Esophagus squamous epithelium (tissue), 5 donors: ENCODE results near the gene CA7. TPM values are rescaled to one million over a fixed set of nuclear protein-coding genes. Genes with fewer than 3 reads are reported as not detected.

Experiments used
- DNase-seq: peaks from one replicate; lab custom pipeline; 2025; lab: John Stamatoyannopoulos, UW
- H3K27ac ChIP-seq, 4 donors: fragments of 200-600 bp; sonication (generic); one replicate each; pipeline ENCODE4 v1.5.1; 2016 to 2019; ENCODE audit warnings: mild to moderate bottlenecking in 1 of 4
- H3K27me3 ChIP-seq, 4 donors: fragments of 200-600 bp; sonication (generic); 1 replicate in 3 of 4; 2 replicates in 1 of 4; pipeline versions ENCODE4 v1.5.1 to v1.6.0; 2017 to 2021; ENCODE audit warnings: antibody characterized with exemption in 1 of 4
- H3K36me3 ChIP-seq, 3 donors: fragments of 200-600 bp; sonication (generic); one replicate each; pipeline ENCODE4 v1.5.1; 2016 to 2019
- H3K4me1 ChIP-seq, 3 donors: fragments of 200-600 bp; sonication (generic); one replicate each; pipeline ENCODE4 v1.5.1; 2017 to 2019
- H3K4me3 ChIP-seq, 4 donors: fragments of 200-600 bp; sonication (generic); 1 replicate in 3 of 4; 2 replicates in 1 of 4; pipeline ENCODE4 v1.5.1; 2016 to 2019; ENCODE audit warnings: mild to moderate bottlenecking in 2 of 4, moderate library complexity in 1 of 4
- H3K9me3 ChIP-seq, 3 donors: fragments of 200-600 bp; sonication (generic); one replicate each; pipeline ENCODE4 v1.5.1; 2016 to 2019
- CTCF ChIP-seq, 6 experiments: fragments of 450-650 bp in 4 of 6; fragments of 200-600 bp in 2 of 6; sonication (generic) in 2 of 6; IDR thresholded peaks; one replicate each; pipeline ENCODE4 v1.5.1; 2016 to 2019; ENCODE audit warnings: antibody characterized with exemption in 6 of 6, mild to moderate bottlenecking in 4 of 6, moderate library complexity in 4 of 6
- POLR2A ChIP-seq, 4 donors: fragments of 450-650 bp; IDR thresholded peaks; one replicate each; pipeline ENCODE4 v1.6.1; 2017; ENCODE audit warnings: antibody characterized with exemption in 4 of 4, mild to moderate bottlenecking in 4 of 4, moderate library complexity in 3 of 4
- WGBS, 2 donors: methylation state at CpG; one replicate each; pipeline ENCODE4 v1.1.5; 2018; 5-methylcytosine and 5-hydroxymethylcytosine counted together
- intact Hi-C: fragments of 100-400 bp; cut with DNase I; formaldehyde crosslinking; loops from one replicate; pipeline ENCODE4 v1.15.0; 2022
- total RNA-seq, 4 donors: library from RNA; depleted of rRNA; stranded (reverse); fragments of >200 nt; gene quantifications; one replicate each; pipeline ENCODE4 v1.1.0, GENCODE V29; 2016
- donor health status: DM: yes; HTN: yes; CAD: no.

CA7 gene
- total RNA-seq, 4 donors from 2014 or later = not detected

GRCh38 chr16:66841366-66841765, 2.8 kb upstream of the CA7 start:
- peaks cover 12 to 17% (median 13%) of the 10 kb centered on the region in 3 donors for H3K4me1 ChIP-seq
- H3K4me3 ChIP-seq = no peak overlapping the region
- TF ChIP-seq CTCF (IDR thresholded peaks at IDR 0.05) (no peak), POLR2A (IDR thresholded peaks at IDR 0.05) (no peak)
- H3K9me3 ChIP-seq = no peaks in the 10 kb centered on the region
- no peak for DNase-seq
- 73 to 91% methylated on average over 4 of the region's 4 CpGs for WGBS, 2 donors
- H3K27ac ChIP-seq = no peak overlapping the region
- no peaks in the 10 kb centered on the region for H3K36me3 ChIP-seq
- peaks cover 12 to 35% (median 13%) of the 10 kb centered on the region in 4 donors for H3K27me3 ChIP-seq
- intact Hi-C loops = no loop called here

DNA sequence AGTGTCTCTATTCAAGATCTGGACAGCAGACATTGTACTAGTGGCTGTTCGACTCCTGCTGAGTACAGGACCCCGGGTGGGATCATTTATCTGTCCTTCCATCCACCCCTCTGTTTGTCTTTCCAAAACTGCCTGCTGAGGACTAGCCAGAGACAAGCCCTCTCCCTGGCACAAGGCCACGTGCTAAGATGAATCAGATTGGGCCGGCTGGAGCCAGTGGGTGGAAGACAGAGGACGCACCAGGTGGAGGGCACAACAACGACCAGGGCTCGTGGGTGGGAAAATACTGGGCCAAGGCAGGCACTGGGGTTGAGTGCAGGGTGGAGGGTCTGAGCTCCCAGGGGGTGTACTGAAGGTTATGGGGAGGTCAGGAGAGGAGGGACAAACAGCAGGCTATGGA, 1.4 kb upstream of the CA7 start:
- WGBS, 2 donors = 43 to 80% methylated on average over 4 to 5 of the region's 7 CpGs
- Histone ChIP-seq H3K27me3 (peaks cover 12 to 49% (median 13%) of the 10 kb centered on the region in 4 donors), H3K36me3 (no peaks in the 10 kb centered on the region), H3K27ac (no peak overlapping the region), H3K4me3 (no peak overlapping the region), H3K4me1 (peaks cover 12 to 17% (median 13%) of the 10 kb centered on the region in 3 donors), H3K9me3 (no peaks in the 10 kb centered on the region)
- no peak for TF ChIP-seq POLR2A (IDR thresholded peaks at IDR 0.05)
- TF ChIP-seq CTCF (IDR thresholded peaks at IDR 0.05) = no peak
- DNase-seq = no peak
- intact Hi-C loops = no loop called here

DNA sequence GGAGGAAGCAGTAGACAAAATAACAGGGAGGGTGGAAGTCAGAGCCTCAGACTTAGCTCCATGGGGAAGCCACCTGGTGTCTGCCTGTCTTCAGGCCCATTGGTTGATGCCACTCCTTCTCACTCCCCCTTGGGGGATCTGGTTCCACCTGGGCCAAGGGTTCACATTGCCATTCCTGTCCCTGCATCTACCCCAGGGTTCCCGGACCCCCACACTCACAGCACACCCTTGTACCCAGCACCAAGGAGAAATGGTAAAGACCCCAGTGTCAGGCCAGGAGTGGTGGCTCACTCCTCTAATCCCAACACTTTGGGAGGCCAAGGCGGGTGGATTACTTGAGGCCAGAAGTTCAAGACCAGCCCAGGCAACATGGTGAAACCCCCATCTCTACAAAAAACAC, 1.0 kb upstream of the CA7 start:
- Histone ChIP-seq H3K27ac (no peak overlapping the region), H3K4me3 (no peak overlapping the region), H3K36me3 (no peaks in the 10 kb centered on the region), H3K9me3 (no peaks in the 10 kb centered on the region), H3K27me3 (peaks cover 12 to 52% (median 13%) of the 10 kb centered on the region in 4 donors), H3K4me1 (peaks cover 12 to 17% (median 13%) of the 10 kb centered on the region in 3 donors)
- intact Hi-C loops = no loop called here
- DNase-seq = no peak
- 86% methylated on average over 2 of the region's 2 CpGs; no CpG with 5 or more reads in 1 of the 2 donors for WGBS, 2 donors
- TF ChIP-seq POLR2A (IDR thresholded peaks at IDR 0.05) (no peak), CTCF (IDR thresholded peaks at IDR 0.05) (no peak)

DNA sequence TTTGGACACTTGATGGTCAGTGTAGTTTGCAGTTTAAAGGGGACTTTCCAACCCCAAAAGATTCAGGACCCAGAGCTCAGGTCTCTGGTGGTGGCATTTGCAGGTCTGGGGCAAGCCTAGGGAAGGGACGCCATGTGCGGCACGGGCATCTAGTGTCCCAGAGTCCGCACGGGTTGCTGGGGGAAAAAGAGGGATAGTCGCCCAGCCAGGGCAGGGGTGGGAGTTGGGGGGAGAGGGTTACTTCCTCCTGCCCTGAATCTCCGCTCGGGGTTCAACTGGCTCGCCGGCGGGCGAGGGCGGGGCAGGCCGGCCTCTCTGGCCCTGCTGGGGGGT, 239 bp upstream of the CA7 start:
- peaks cover 12 to 60% (median 13%) of the 10 kb centered on the region in 4 donors for H3K27me3 ChIP-seq
- WGBS, 2 donors = 27 to 44% methylated on average over 6 to 7 of the region's 14 CpGs
- H3K36me3 ChIP-seq = no peaks in the 10 kb centered on the region
- H3K9me3 ChIP-seq = no peaks in the 10 kb centered on the region
- DNase-seq = no peak
- intact Hi-C loops = no loop called here
- peaks cover 12 to 17% (median 13%) of the 10 kb centered on the region in 3 donors for H3K4me1 ChIP-seq
- peak overlapping the region; percentile 19 to 66 (median 38) for H3K4me3 ChIP-seq
- TF ChIP-seq CTCF (IDR thresholded peaks at IDR 0.05) (no peak), POLR2A (IDR thresholded peaks at IDR 0.05) (no peak)
- H3K27ac ChIP-seq = no peak overlapping the region

DNA sequence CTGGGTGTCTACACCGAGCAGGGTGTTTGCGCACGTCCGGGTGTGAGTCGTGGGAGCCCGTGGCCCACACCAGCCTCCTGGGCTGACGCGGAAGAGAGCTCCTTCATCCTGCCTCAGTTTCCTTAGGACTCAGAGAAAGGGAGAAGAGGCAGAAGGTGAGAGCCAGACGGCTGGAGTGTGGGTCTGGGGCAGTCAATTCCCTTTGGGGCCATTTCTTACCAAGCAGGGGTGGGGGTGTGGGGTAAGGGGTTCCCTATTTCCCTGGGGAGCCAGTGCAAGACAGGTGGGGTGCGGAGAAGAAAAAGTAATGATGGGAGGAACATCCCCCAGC, 831 bp downstream of the CA7 start:
- no peak overlapping the region for H3K27ac ChIP-seq
- peak overlapping the region; percentile 19 to 66 (median 38) for H3K4me3 ChIP-seq
- no peak for TF ChIP-seq POLR2A (IDR thresholded peaks at IDR 0.05)
- TF ChIP-seq CTCF (IDR thresholded peaks at IDR 0.05) = no peak
- H3K9me3 ChIP-seq = no peaks in the 10 kb centered on the region
- H3K36me3 ChIP-seq = no peaks in the 10 kb centered on the region
- intact Hi-C loops = no loop called here
- no peak for DNase-seq
- peaks cover 12 to 62% (median 13%) of the 10 kb centered on the region in 4 donors for H3K27me3 ChIP-seq
- peaks cover 12 to 17% (median 13%) of the 10 kb centered on the region in 3 donors for H3K4me1 ChIP-seq
- WGBS, 2 donors = 13 to 29% methylated on average over 1 to 6 of the region's 10 CpGs
